HepG2 (cell line): ENCODE measurements around the gene PBOV1. TPM values are rescaled to one million over a fixed set of nuclear protein-coding genes. Genes with fewer than 3 reads are reported as not detected.
A peak's percentile ranks its signal among the peaks of the same experiment; 100 is the strongest.

Source experiments
- BCL6 ChIP-seq: IDR thresholded peaks from 2 replicates; pipeline ENCODE4 v1.6.1; 2016; ENCODE audit warnings: missing genetic modification reagents, missing compliant biosample characterization
- CREB1 ChIP-seq, 2 experiments: fragments of 450-650 bp in 1 of 2; IDR thresholded peaks; 2 replicates each; pipeline ENCODE4 v1.6.1; 2016 to 2017; ENCODE audit warnings: control low read depth in 1 of 2, mild to moderate bottlenecking in 1 of 2, missing compliant biosample characterization in 1 of 2, missing genetic modification characterization in 1 of 2
- ESRRA ChIP-seq: sonication (generic); formaldehyde crosslinking; IDR thresholded peaks from 2 replicates; pipeline ENCODE4 v1.5.1; 2020; ENCODE audit warnings: mild to moderate bottlenecking, low read depth, missing genetic modification reagents
- FOXP1 ChIP-seq, 2 experiments: fragments of 450-650 bp in 1 of 2; IDR thresholded peaks; 2 replicates each; pipeline ENCODE4 v1.6.1; 2017 to 2018; ENCODE audit warnings: antibody characterized with exemption in 1 of 2
- GATA4 ChIP-seq: sonication (generic); IDR thresholded peaks from 2 replicates; pipeline ENCODE4 v1.6.1; 2016; ENCODE audit warnings: antibody characterized with exemption, low read depth, borderline replicate concordance
- HDAC2 ChIP-seq: sonication (generic); formaldehyde crosslinking; IDR thresholded peaks from 2 replicates; pipeline ENCODE4 v1.4.0; 2020; ENCODE audit warnings: missing genetic modification reagents
- MLLT10 ChIP-seq: sonication (generic); formaldehyde crosslinking; IDR thresholded peaks from 2 replicates; pipeline ENCODE4 v1.4.0; 2020; ENCODE audit warnings: missing genetic modification reagents
- NR2F6 ChIP-seq, 2 experiments: IDR thresholded peaks; 2 replicates each; pipeline ENCODE4 v1.6.1; 2016; ENCODE audit warnings: antibody characterized with exemption in 1 of 2, mild to moderate bottlenecking in 1 of 2
- RARA ChIP-seq: IDR thresholded peaks from 2 replicates; pipeline ENCODE4 v1.6.1; 2016; ENCODE audit warnings: missing genetic modification reagents, missing compliant biosample characterization
- RFX3 ChIP-seq: IDR thresholded peaks from 2 replicates; pipeline ENCODE4 v1.6.1; 2016; ENCODE audit warnings: missing biosample characterization, missing genetic modification reagents
- TOPORS ChIP-seq: sonication (generic); formaldehyde crosslinking; IDR thresholded peaks from 2 replicates; pipeline ENCODE4 v1.8.0; 2023; ENCODE audit warnings: mild to moderate bottlenecking, missing genetic modification reagents
- ZFP37 ChIP-seq: sonication (generic); formaldehyde crosslinking; IDR thresholded peaks from 2 replicates; pipeline ENCODE4 v1.4.0; 2020; ENCODE audit warnings: missing genetic modification reagents, borderline replicate concordance
- ZFY ChIP-seq: sonication (generic); formaldehyde crosslinking; IDR thresholded peaks from 2 replicates; pipeline ENCODE4 v1.4.0; 2020; ENCODE audit warnings: missing genetic modification reagents
- ZNF556 ChIP-seq: sonication (generic); formaldehyde crosslinking; IDR thresholded peaks from 2 replicates; pipeline ENCODE4 v1.4.0; 2020; ENCODE audit warnings: mild to moderate bottlenecking, missing genetic modification reagents, borderline replicate concordance
- polyA plus RNA-seq, 8 experiments: library from polyadenylated mRNA; depleted of rRNA in 3 of 8; stranded (reverse) in 7 of 8; unstranded in 1 of 8; fragments of >200 nt; fragmentation: Illumina TruSeq in 4 of 8; extraction: Trizol in 4 of 8; gene quantifications; 2 replicates each; pipeline versions ENCODE4 v1.2.1 to v1.2.3, GENCODE V29; 2011 to 2016; ENCODE audit warnings: low read depth in 4 of 8, missing spikeins in 1 of 8, mixed read lengths in 1 of 8; ENCODE audit not compliant: insufficient read depth in 1 of 8
- total RNA-seq, 5 experiments: library from RNA; depleted of rRNA; stranded (reverse); fragments of >200 nt; fragmentation: Illumina TruSeq; extraction: Trizol; gene quantifications; 2 replicates each; pipeline ENCODE4 v1.2.3, GENCODE V29; 2016; ENCODE audit warnings: low read depth in 1 of 5
- TF ChIP-seq, protein P1 (sequence below): IDR thresholded peaks from 2 replicates; pipeline ENCODE4 v1.6.1; 2016; ENCODE audit warnings: low read depth
- TF ChIP-seq, protein P2 (sequence below): IDR thresholded peaks from 2 replicates; pipeline ENCODE4 v1.4.0; 2020; ENCODE audit warnings: mild to moderate bottlenecking, missing genetic modification reagents
- TF ChIP-seq, protein P3 (sequence below): sonication (generic); formaldehyde crosslinking; IDR thresholded peaks from 2 replicates; pipeline ENCODE4 v1.4.0; 2020; ENCODE audit warnings: missing genetic modification reagents

PBOV1 gene
- total and polyA plus RNA-seq, 2 of the 13 experiments (the other 11 are each of a cell fraction or from before 2014, with no cell fraction given) = not detected

DNA sequence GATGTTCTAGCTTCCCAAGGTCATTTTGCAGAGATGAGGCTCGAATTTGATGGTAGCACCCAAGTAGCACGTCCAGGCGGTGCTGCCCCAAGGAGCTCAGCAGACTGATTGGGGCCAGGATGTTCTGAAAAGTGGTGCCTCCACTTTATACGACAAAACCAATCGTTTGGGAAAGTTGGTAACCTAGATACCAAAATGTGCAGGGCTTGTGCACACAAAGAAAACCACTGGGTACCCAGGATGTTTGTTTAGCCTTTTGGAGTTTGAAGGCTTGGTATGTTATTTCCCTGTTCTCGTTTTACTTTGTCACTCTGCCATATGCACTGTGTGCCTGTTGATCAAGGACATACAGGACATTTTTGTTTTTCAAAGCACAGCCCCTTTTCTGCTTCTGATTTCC, 40.7 kb upstream of the PBOV1 start (continued):
- TF ChIP-seq, protein P1, sequence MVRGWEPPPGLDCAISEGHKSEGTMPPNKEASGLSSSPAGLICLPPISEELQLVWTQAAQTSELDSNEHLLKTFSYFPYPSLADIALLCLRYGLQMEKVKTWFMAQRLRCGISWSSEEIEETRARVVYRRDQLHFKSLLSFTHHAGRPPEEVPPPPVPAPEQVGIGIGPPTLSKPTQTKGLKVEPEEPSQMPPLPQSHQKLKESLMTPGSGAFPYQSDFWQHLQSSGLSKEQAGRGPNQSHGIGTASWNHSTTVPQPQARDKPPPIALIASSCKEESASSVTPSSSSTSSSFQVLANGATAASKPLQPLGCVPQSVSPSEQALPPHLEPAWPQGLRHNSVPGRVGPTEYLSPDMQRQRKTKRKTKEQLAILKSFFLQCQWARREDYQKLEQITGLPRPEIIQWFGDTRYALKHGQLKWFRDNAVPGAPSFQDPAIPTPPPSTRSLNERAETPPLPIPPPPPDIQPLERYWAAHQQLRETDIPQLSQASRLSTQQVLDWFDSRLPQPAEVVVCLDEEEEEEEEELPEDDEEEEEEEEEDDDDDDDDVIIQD (CRISPR knock-in tag) = peak; percentile 81
- no peak for TF ChIP-seq TOPORS
- TF ChIP-seq BCL6 (CRISPR knock-in tag) = 0 out of 2 replicates have a peak, but pooled peaks have one; percentile 41
- TF ChIP-seq, protein P2, sequence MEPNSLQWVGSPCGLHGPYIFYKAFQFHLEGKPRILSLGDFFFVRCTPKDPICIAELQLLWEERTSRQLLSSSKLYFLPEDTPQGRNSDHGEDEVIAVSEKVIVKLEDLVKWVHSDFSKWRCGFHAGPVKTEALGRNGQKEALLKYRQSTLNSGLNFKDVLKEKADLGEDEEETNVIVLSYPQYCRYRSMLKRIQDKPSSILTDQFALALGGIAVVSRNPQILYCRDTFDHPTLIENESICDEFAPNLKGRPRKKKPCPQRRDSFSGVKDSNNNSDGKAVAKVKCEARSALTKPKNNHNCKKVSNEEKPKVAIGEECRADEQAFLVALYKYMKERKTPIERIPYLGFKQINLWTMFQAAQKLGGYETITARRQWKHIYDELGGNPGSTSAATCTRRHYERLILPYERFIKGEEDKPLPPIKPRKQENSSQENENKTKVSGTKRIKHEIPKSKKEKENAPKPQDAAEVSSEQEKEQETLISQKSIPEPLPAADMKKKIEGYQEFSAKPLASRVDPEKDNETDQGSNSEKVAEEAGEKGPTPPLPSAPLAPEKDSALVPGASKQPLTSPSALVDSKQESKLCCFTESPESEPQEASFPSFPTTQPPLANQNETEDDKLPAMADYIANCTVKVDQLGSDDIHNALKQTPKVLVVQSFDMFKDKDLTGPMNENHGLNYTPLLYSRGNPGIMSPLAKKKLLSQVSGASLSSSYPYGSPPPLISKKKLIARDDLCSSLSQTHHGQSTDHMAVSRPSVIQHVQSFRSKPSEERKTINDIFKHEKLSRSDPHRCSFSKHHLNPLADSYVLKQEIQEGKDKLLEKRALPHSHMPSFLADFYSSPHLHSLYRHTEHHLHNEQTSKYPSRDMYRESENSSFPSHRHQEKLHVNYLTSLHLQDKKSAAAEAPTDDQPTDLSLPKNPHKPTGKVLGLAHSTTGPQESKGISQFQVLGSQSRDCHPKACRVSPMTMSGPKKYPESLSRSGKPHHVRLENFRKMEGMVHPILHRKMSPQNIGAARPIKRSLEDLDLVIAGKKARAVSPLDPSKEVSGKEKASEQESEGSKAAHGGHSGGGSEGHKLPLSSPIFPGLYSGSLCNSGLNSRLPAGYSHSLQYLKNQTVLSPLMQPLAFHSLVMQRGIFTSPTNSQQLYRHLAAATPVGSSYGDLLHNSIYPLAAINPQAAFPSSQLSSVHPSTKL (CRISPR knock-in tag) = peak; percentile 90
- peak; percentile 79 for TF ChIP-seq RARA (CRISPR knock-in tag)
- TF ChIP-seq ZFY (CRISPR knock-in tag) = no peak
- TF ChIP-seq FOXP1 (IDR thresholded peaks at IDR 0.05) = no peak
- peak; percentile 63; the same call in 1 of the 2 replicates for TF ChIP-seq FOXP1 (CRISPR knock-in tag; IDR thresholded peaks at IDR 0.05)
- TF ChIP-seq, protein P3, sequence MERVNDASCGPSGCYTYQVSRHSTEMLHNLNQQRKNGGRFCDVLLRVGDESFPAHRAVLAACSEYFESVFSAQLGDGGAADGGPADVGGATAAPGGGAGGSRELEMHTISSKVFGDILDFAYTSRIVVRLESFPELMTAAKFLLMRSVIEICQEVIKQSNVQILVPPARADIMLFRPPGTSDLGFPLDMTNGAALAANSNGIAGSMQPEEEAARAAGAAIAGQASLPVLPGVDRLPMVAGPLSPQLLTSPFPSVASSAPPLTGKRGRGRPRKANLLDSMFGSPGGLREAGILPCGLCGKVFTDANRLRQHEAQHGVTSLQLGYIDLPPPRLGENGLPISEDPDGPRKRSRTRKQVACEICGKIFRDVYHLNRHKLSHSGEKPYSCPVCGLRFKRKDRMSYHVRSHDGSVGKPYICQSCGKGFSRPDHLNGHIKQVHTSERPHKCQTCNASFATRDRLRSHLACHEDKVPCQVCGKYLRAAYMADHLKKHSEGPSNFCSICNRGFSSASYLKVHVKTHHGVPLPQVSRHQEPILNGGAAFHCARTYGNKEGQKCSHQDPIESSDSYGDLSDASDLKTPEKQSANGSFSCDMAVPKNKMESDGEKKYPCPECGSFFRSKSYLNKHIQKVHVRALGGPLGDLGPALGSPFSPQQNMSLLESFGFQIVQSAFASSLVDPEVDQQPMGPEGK (CRISPR knock-in tag) = no peak
- no peak for TF ChIP-seq ZFP37 (CRISPR knock-in tag)
- TF ChIP-seq RFX3 (CRISPR knock-in tag) = 0 out of 2 replicates have a peak, but pooled peaks have one; percentile 34
- TF ChIP-seq ZNF556 (CRISPR knock-in tag) = 0 out of 2 replicates have a peak, but pooled peaks have one; percentile 41
- TF ChIP-seq CREB1 (IDR thresholded peaks at IDR 0.05) = no peak
- 0 out of 2 replicates have a peak, but pooled peaks have one; percentile 23 for TF ChIP-seq CREB1 (CRISPR knock-in tag; IDR thresholded peaks at IDR 0.05)
- peak; percentile 77; the same call in 1 of the 2 replicates for TF ChIP-seq ESRRA (CRISPR knock-in tag)
- 0 out of 2 replicates have a peak, but pooled peaks have one; percentile 7 for TF ChIP-seq NR2F6 (IDR thresholded peaks at IDR 0.05)
- peak; percentile 32; the same call in 1 of the 2 replicates for TF ChIP-seq NR2F6 (CRISPR knock-in tag; IDR thresholded peaks at IDR 0.05)
- peak; percentile 56 for TF ChIP-seq HDAC2 (CRISPR knock-in tag)
- TF ChIP-seq MLLT10 (CRISPR knock-in tag) = no peak
- no peak for TF ChIP-seq GATA4
